H1 (cell line): ENCODE results near the gene MAPK13. TPM values are rescaled to one million over a fixed set of nuclear protein-coding genes. Genes with fewer than 3 reads are reported as not detected.

ENCODE experiments used
- CTCF ChIA-PET: fragments of 300-600 bp; sonication (Branson Sonifier 250); formaldehyde crosslinking; loops from one replicate; lab custom pipeline; 2021; ENCODE audit not compliant: partially characterized antibody; lab: Charles Lee
- POLR2A ChIA-PET: fragments of 300-600 bp; sonication (Branson Sonifier 250); formaldehyde crosslinking; loops from one replicate; lab custom pipeline; 2021; ENCODE audit warnings: inconsistent platforms; ENCODE audit not compliant: partially characterized antibody; lab: Charles Lee
- DNase-seq, 2 experiments: peaks; one replicate each; pipeline versions ENCODE4 v3.0.0 to v3.0.0-alpha.2; 2010 to 2022; ENCODE audit warnings: low spot score in 2 of 2, low read depth in 1 of 2, mixed read lengths in 1 of 2
- FAIRE-seq: peaks from 2 replicates; lab custom pipeline; 2011; peaks lifted over from hg19 to GRCh38; lab: Jason Lieb, UNC
- H2AFZ ChIP-seq: 2 replicates; pipeline ENCODE4 v1.8.1; 2012; ENCODE audit warnings: low read length, inconsistent platforms
- H2AK5ac ChIP-seq: 2 replicates; pipeline ENCODE4 v1.6.1; 2013; ENCODE audit warnings: low read depth, low read length
- H2BK120ac ChIP-seq: replicated peaks from 2 replicates; pipeline ENCODE3; 2013; ENCODE audit warnings: low read depth, low read length, inconsistent platforms
- H2BK12ac ChIP-seq: 2 replicates; pipeline ENCODE4 v1.6.1; 2013; ENCODE audit warnings: low read depth, low read length
- H2BK15ac ChIP-seq: 2 replicates; pipeline ENCODE4 v1.6.1; 2013; ENCODE audit warnings: low read length
- H2BK20ac ChIP-seq: 2 replicates; pipeline ENCODE4 v1.6.1; 2013; ENCODE audit warnings: low read length
- H2BK5ac ChIP-seq: 2 replicates; pipeline ENCODE4 v1.6.1; 2013; ENCODE audit warnings: low read depth, low read length
- H3K14ac ChIP-seq: 2 replicates; pipeline ENCODE4 v1.6.1; 2013; ENCODE audit warnings: inconsistent platforms; ENCODE audit not compliant: insufficient read length
- H3K18ac ChIP-seq: 2 replicates; pipeline ENCODE4 v1.6.1; 2013; ENCODE audit warnings: low read length; ENCODE audit errors: extremely low read depth
- H3K23ac ChIP-seq: 2 replicates; pipeline ENCODE4 v1.6.1; 2013; ENCODE audit warnings: inconsistent platforms; ENCODE audit not compliant: insufficient read length
- H3K23me2 ChIP-seq: 2 replicates; pipeline ENCODE4 v1.6.1; 2013; ENCODE audit warnings: low read depth, low read length
- H3K27ac ChIP-seq: 2 replicates; pipeline ENCODE4 v1.6.1; 2011; ENCODE audit warnings: low read depth, low read length, inconsistent platforms
- H3K27me3 ChIP-seq, 4 experiments: replicated peaks in 1 of 4; 1 replicate in 1 of 4; 2 replicates in 3 of 4; pipeline versions ENCODE4 v1.6.1 to v1.8.1; 2011 to 2013; ENCODE audit warnings: low read length in 3 of 4, mild to moderate bottlenecking in 3 of 4, inconsistent platforms in 2 of 4, mixed read lengths in 2 of 4, moderate library complexity in 1 of 4; ENCODE audit not compliant: control insufficient read depth in 3 of 4, insufficient read depth in 3 of 4; ENCODE audit errors: extremely low read depth in 1 of 4
- H3K36me3 ChIP-seq, 4 experiments: 2 replicates each; pipeline versions ENCODE4 v1.6.1 to v1.8.1; 2011 to 2013; ENCODE audit warnings: mild to moderate bottlenecking in 4 of 4, low read length in 3 of 4, moderate library complexity in 2 of 4, control low read depth in 1 of 4, inconsistent platforms in 1 of 4; ENCODE audit not compliant: insufficient read depth in 4 of 4, control insufficient read depth in 2 of 4
- H3K4ac ChIP-seq: replicated peaks from 2 replicates; pipeline ENCODE3; 2013; ENCODE audit warnings: low read length, low read depth, mixed read lengths, inconsistent platforms; ENCODE audit not compliant: insufficient read length
- H3K4me1 ChIP-seq, 4 experiments: replicated peaks in 1 of 4; 1 replicate in 1 of 4; 2 replicates in 3 of 4; pipeline versions ENCODE4 v1.6.1 to v1.8.1; 2011 to 2013; ENCODE audit warnings: low read length in 3 of 4, inconsistent platforms in 2 of 4, mixed read lengths in 1 of 4; ENCODE audit not compliant: insufficient read depth in 4 of 4, control insufficient read depth in 3 of 4
- H3K4me2 ChIP-seq, 2 experiments: 2 replicates each; pipeline versions ENCODE4 v1.6.1 to v1.8.1; 2011 to 2013; ENCODE audit warnings: low read depth in 2 of 2, low read length in 2 of 2, control low read depth in 1 of 2, inconsistent platforms in 1 of 2, mild to moderate bottlenecking in 1 of 2; ENCODE audit not compliant: insufficient read depth in 1 of 2
- H3K4me3 ChIP-seq, 4 experiments: fragments of 200-600, 300-600 bp in 1 of 4; sonication (generic), shearing (Covaris generic), sonication (Bioruptor Twin) in 1 of 4; 2 replicates each; pipeline versions ENCODE4 v1.5.1 to v1.8.1; 2011 to 2016; ENCODE audit warnings: low read length in 4 of 4, low read depth in 3 of 4, control low read depth in 2 of 4, inconsistent platforms in 2 of 4, mild to moderate bottlenecking in 2 of 4, mixed read lengths in 1 of 4, moderate library complexity in 1 of 4; ENCODE audit not compliant: insufficient read depth in 2 of 4; ENCODE audit errors: extremely low read depth in 1 of 4
- H3K56ac ChIP-seq: replicated peaks from 2 replicates; pipeline ENCODE3; 2013; ENCODE audit warnings: low read depth, mild to moderate bottlenecking, mixed read lengths, low read length, inconsistent platforms; ENCODE audit not compliant: insufficient read length
- H3K79me1 ChIP-seq: 2 replicates; pipeline ENCODE4 v1.6.1; 2013; ENCODE audit warnings: low read depth, low read length, control low read depth
- H3K79me2 ChIP-seq, 2 experiments: 2 replicates each; pipeline versions ENCODE4 v1.6.1 to v1.8.1; 2012 to 2013; ENCODE audit warnings: low read length in 2 of 2, mild to moderate bottlenecking in 2 of 2, inconsistent platforms in 1 of 2; ENCODE audit not compliant: insufficient read depth in 2 of 2, control insufficient read depth in 1 of 2
- H3K9ac ChIP-seq, 4 experiments: replicated peaks in 1 of 4; 1 replicate in 1 of 4; 2 replicates in 3 of 4; pipeline versions ENCODE4 v1.6.1 to v1.8.1; 2011 to 2013; ENCODE audit warnings: low read depth in 3 of 4, low read length in 3 of 4, control low read depth in 2 of 4, mild to moderate bottlenecking in 2 of 4, moderate library complexity in 2 of 4, inconsistent platforms in 1 of 4; ENCODE audit errors: extremely low read depth in 1 of 4
- H3K9me3 ChIP-seq, 2 experiments: 2 replicates each; pipeline versions ENCODE4 v1.6.1 to v1.8.1; 2012 to 2013; ENCODE audit warnings: mild to moderate bottlenecking in 2 of 2, moderate library complexity in 2 of 2, control low read depth in 1 of 2, inconsistent platforms in 1 of 2, low read depth in 1 of 2, low read length in 1 of 2, mixed read lengths in 1 of 2; ENCODE audit not compliant: insufficient read depth in 2 of 2
- H4K20me1 ChIP-seq, 2 experiments: replicated peaks in 1 of 2; 2 replicates each; pipeline versions ENCODE3 to v1.8.1; 2011 to 2013; ENCODE audit warnings: inconsistent platforms in 2 of 2, low read length in 2 of 2, mild to moderate bottlenecking in 1 of 2; ENCODE audit not compliant: insufficient read depth in 2 of 2, control insufficient read depth in 1 of 2
- H4K5ac ChIP-seq: 2 replicates; pipeline ENCODE4 v1.6.1; 2013; ENCODE audit warnings: low read length, low read depth, mixed read lengths, inconsistent platforms; ENCODE audit not compliant: insufficient read length
- H4K8ac ChIP-seq: 2 replicates; pipeline ENCODE4 v1.8.0; 2013; ENCODE audit warnings: mild to moderate bottlenecking, moderate library complexity, low read length, inconsistent platforms; ENCODE audit not compliant: insufficient read depth; ENCODE audit errors: extremely low read depth
- H4K91ac ChIP-seq: replicated peaks from 2 replicates; pipeline ENCODE3; 2013; ENCODE audit warnings: low read length, mixed read lengths, inconsistent platforms; ENCODE audit not compliant: insufficient read length
- CTBP2 ChIP-seq: IDR thresholded peaks from 2 replicates; pipeline ENCODE4 v1.7.0; 2011; ENCODE audit warnings: borderline replicate concordance, mild to moderate bottlenecking, moderate library complexity, mixed read lengths, low read length; ENCODE audit not compliant: insufficient read depth, insufficient read length
- CTCF ChIP-seq, 3 experiments: IDR thresholded peaks; 1 replicate in 2 of 3; 2 replicates in 1 of 3; pipeline versions ENCODE4 v1.5.1 to v1.6.1; 2011; ENCODE audit warnings: low read length in 3 of 3, mild to moderate bottlenecking in 3 of 3, inconsistent platforms in 2 of 3, low read depth in 1 of 3, moderate library complexity in 1 of 3; ENCODE audit not compliant: insufficient read depth in 1 of 3; ENCODE audit errors: control extremely low read depth in 1 of 3
- HDAC6 ChIP-seq: IDR thresholded peaks from one replicate; pipeline ENCODE4 v1.7.1; 2012; ENCODE audit warnings: low read depth, mild to moderate bottlenecking, inconsistent platforms, low read length, moderate library complexity
- KDM1A ChIP-seq: fragments of 200-600, 300-600 bp; sonication (generic); IDR thresholded peaks from 2 replicates; pipeline ENCODE4 v1.7.1; 2016; ENCODE audit warnings: mild to moderate bottlenecking, low read length, borderline replicate concordance
- KDM4A ChIP-seq: IDR thresholded peaks from one replicate; pipeline ENCODE4 v1.7.1; 2012; ENCODE audit warnings: low read depth, mild to moderate bottlenecking, moderate library complexity, low read length, inconsistent platforms; ENCODE audit not compliant: severe bottlenecking
- NANOG ChIP-seq: IDR thresholded peaks from 2 replicates; pipeline ENCODE4 v1.6.1; 2011; ENCODE audit warnings: low read length, low read depth, mild to moderate bottlenecking, inconsistent platforms; ENCODE audit not compliant: insufficient read depth, poor library complexity, severe bottlenecking
- POLR2AphosphoS5 ChIP-seq: IDR thresholded peaks from 2 replicates; pipeline ENCODE4 v1.6.1; 2011; ENCODE audit warnings: low read depth, low read length
- RFX5 ChIP-seq: IDR thresholded peaks from 2 replicates; pipeline ENCODE4 v1.6.1; 2011; ENCODE audit warnings: low read depth, low read length, improper control_type of control experiment, borderline replicate concordance
- SAP30 ChIP-seq: fragments of 300-600 bp; sonication (generic); IDR thresholded peaks from 2 replicates; pipeline ENCODE4 v1.7.1; 2012; ENCODE audit warnings: low read length, moderate library complexity, mild to moderate bottlenecking, inconsistent platforms; ENCODE audit not compliant: insufficient read depth, insufficient replicate concordance
- SIRT6 ChIP-seq: IDR thresholded peaks from one replicate; pipeline ENCODE4 v1.7.1; 2012; ENCODE audit warnings: low read length, inconsistent platforms
- TEAD4 ChIP-seq: IDR thresholded peaks from 2 replicates; pipeline ENCODE4 v1.6.1; 2012; ENCODE audit warnings: low read depth, low read length, inconsistent platforms, mixed read lengths
- WGBS, 2 experiments: shearing (Covaris generic) in 1 of 2; methylation state at CpG; one replicate each; pipeline versions ENCODE4 v1.1.6 to v1.1.7; 2013 to 2015; ENCODE audit warnings: low lambda C conversion rate in 2 of 2, mixed read lengths in 2 of 2, inconsistent platforms in 1 of 2, low coverage in 1 of 2, missing lambda C conversion rate in 1 of 2; ENCODE audit not compliant: insufficient replicate concordance in 2 of 2, insufficient coverage in 1 of 2, insufficient read length in 1 of 2; ENCODE audit errors: extremely low coverage in 1 of 2, missing lambda C conversion rate in 1 of 2; 5-methylcytosine and 5-hydroxymethylcytosine counted together
- polyA plus RNA-seq, 7 experiments: library from polyadenylated mRNA; depleted of rRNA in 3 of 7; stranded (reverse) in 5 of 7; unstranded in 2 of 7; fragments of >200 nt in 5 of 7; fragments of 200-250 nt in 2 of 7; gene quantifications; 1 replicate in 5 of 7; 2 replicates in 1 of 7; 4 replicates in 1 of 7; pipeline versions ENCODE4 v1.2.1 to v1.2.3, GENCODE V29; 2011 to 2013; ENCODE audit warnings: missing spikeins in 2 of 7, mixed read lengths in 2 of 7
- total RNA-seq: library from RNA; stranded (reverse); fragmentation: NEBNext Ultra II Directional; extraction: Animal tissue kit (Norgen Biotek cat#: 25700); gene quantifications from 2 replicates; pipeline ENCODE4 v1.2.1, GENCODE V29; 2021

The MAPK13 gene
- total and polyA plus RNA-seq, 2 of the 8 experiments (the other 6 are each of a cell fraction or from before 2014, with no cell fraction given), result 10.1 to 14.1 TPM

DNA sequence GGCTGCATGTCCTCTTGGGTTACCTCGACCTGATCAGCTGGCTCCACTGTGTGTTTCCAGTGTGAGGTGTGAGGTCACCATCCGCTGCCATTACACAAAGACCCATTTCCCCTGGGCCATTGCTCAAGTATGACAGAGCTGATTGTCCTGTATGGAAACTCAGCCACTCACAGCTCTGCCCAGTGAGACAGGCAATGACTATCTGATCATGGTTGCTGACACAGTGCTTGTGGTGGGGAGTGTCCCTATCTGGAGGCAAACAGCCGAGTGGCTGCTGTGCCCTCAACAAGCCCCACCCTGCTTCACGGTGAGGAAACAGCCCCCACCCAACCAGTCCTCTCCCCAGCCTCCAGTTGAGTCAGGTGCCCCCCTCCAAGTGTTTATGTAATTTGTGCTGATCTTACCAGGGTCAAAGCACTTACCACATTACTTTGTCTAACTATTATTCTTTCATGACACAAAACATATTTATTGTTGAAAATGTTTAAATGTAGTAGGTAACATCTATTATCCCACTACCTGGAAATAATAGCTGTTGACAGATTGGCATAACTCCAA is 11.7 kb upstream of the MAPK13 start:
- no peak overlapping the region for H2BK5ac ChIP-seq
- no peak overlapping the region for H2BK12ac ChIP-seq
- no peak overlapping the region for H3K27ac ChIP-seq
- H3K9ac ChIP-seq, result no peak overlapping the region
- no peak overlapping the region for H3K56ac ChIP-seq
- H3K27me3 ChIP-seq, result no peaks in the 10 kb centered on the region
- H3K23me2 ChIP-seq, result no peaks in the 10 kb centered on the region
- no peak overlapping the region for H2BK120ac ChIP-seq
- 89% methylated on average over 4 of the region's 4 CpGs; no CpG with 5 or more reads in 1 of the 2 experiments for WGBS, 2 experiments
- peaks cover 0 to 2% of the 10 kb centered on the region in 2 experiments for H4K20me1 ChIP-seq
- no peak overlapping the region for H4K8ac ChIP-seq
- H3K4ac ChIP-seq, result no peak overlapping the region
- no peak overlapping the region for H3K23ac ChIP-seq
- H4K5ac ChIP-seq, result no peak overlapping the region
- no peaks in the 10 kb centered on the region for H3K79me2 ChIP-seq
- no peak overlapping the region for H3K14ac ChIP-seq
- no peak for FAIRE-seq
- no peaks in the 10 kb centered on the region for H3K36me3 ChIP-seq
- H2AK5ac ChIP-seq, result no peak overlapping the region
- H3K4me3 ChIP-seq, result no peak overlapping the region
- H3K18ac ChIP-seq, result no peak overlapping the region
- no peak overlapping the region for H3K4me2 ChIP-seq
- ChIA-PET POLR2A (interaction anchor here (0.9 to 1.0 kb wide), 2 partner anchors 9 to 17 kb away, joined by 3 read pairs; no protein-coding TSS in a partner anchor), CTCF (no interaction called here)
- H3K4me1 ChIP-seq, result peaks cover 4 to 13% (median 8%) of the 10 kb centered on the region in 4 experiments; a peak in 6 of 7 replicates
- H3K79me1 ChIP-seq, result no peaks in the 10 kb centered on the region
- H2BK20ac ChIP-seq, result no peak overlapping the region
- H3K9me3 ChIP-seq, result no peaks in the 10 kb centered on the region
- no peak for DNase-seq
- no peak overlapping the region for H2AFZ ChIP-seq
- H2BK15ac ChIP-seq, result no peak overlapping the region
- no peak overlapping the region for H4K91ac ChIP-seq
- no peak for TF ChIP-seq CTBP2
- TF ChIP-seq NANOG, result no peak
- no peak for TF ChIP-seq KDM1A
- no peak for TF ChIP-seq KDM4A
- no peak for TF ChIP-seq POLR2AphosphoS5
- no peak for TF ChIP-seq SIRT6
- TF ChIP-seq TEAD4, result no peak
- TF ChIP-seq CTCF (IDR thresholded peaks at IDR 0.05; ENCODE audit: control extremely low read depth in 1 of 3, insufficient read depth in 1 of 3, low read depth in 1 of 3, low read length in 3 of 3), result no peak
- no peak for TF ChIP-seq RFX5
- TF ChIP-seq SAP30, result no peak
- TF ChIP-seq HDAC6, result no peak
